Limb (tissue), 2 donors: ENCODE data around the gene ATG101.
"Not testable (repeated sequence)": the region's sequence is repeated elsewhere in the genome, so short reads cannot be mapped to it uniquely, and the experiment has no call there.

Experiments used
- DNase-seq, 2 donors: peaks; one replicate each; pipeline ENCODE4 v3.0.0-alpha.2; 2016; ENCODE audit errors: extremely low spot score in 2 of 2

ATG101 gene

DNA sequence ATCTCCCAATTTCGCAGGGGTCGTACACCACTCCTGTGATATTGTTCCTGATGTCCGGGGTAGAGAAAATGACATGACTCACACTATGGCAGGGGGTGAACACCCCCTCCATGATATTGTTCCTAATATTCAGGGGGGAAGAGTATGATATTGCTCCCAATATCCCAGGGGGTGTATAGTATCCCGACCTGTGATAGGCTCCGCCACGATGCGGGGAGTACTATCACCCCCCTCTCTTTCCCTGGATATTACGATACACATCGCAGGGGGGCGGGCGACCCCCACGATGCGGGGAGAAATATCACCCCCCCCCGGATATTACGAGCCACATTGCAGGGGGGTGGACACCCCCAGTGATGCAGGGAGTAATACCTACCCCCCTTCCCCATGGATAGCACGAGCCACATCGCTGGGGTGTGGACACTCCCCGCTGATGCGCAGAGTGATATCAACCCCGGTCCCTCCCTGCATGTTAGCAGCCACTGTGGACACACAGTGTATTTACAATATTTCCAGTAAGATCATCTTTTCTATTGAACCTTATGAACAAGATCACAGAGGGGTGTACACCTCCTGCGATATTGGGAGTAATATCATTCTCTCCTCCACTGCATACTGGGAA, 27.4 kb downstream of the ATG101 start:
- DNase-seq: no peak

DNA sequence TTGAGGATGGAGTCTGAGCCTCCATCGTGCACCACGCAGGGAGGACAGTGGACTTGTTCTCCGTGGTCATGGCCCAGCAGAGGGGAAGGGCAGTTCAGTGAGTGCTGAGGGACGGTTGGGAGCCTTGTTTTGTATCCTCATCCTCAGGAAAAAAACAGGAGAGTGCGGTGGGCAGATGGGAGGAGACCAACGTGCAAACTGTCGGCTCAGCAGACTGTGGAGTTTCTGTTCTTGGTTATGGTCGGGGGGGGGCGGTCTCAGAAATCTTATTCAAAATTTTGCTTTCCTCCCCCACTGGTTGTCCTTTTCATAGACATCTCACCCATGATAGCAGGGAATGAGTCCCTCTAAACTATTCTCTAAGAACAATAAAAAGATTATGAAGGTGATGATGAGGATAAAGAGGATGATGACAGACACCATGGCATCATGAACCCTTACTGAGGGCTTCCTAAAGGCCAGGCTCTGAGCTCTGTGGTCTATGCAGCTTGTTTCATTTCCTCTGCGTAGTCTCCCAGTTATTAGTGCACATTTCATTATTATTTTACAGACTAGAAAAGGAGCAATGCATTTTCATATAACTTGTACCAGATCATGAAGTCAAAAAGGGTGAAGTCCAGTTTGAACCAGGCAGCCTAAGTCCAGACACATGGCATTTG, 34.8 kb downstream of the ATG101 start:
- DNase-seq: not testable (repeated sequence)

DNA sequence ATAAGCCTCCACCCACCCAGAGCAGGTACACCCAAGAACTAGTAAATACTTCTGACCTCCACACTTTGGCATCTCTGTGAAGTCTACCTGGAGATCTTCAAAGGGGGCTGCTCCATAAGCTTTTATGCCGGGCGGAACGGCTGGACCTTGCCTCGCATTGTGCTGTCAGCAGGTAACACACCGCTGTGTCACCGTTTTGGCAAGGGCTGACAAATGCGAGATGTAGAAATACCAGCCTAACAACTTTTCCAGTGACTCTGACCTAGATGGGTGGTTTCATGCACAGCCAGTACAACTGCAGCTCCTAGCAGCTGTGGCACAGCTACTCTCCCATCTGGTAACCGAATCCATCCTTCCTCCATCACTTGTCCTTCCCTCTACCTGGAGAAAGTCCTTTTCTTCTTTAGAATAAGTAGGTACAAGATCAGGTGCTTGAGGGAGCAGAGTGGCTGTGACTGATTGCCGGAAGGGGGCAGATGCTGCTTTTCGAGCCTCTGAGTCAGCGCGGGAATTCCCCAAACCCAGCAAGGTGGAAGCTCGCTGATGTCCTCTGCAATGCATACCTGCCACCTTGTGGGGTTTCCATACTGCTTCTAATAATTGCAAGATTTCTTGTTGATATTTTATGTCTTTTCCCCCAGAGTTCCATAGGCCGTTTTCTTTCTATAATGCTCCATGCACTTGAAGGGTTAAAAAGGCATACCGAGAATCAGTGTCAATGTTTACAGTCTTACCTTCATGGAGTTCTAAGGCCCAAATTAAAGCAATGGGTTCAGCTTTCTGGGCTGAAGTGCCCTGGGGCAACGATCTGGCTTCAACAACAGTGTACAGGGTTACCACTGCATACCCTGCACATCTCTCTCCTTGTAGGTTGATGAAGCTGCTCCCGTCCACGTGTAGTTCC, 46.7 kb downstream of the ATG101 start:
- not testable (repeated sequence) for DNase-seq

DNA sequence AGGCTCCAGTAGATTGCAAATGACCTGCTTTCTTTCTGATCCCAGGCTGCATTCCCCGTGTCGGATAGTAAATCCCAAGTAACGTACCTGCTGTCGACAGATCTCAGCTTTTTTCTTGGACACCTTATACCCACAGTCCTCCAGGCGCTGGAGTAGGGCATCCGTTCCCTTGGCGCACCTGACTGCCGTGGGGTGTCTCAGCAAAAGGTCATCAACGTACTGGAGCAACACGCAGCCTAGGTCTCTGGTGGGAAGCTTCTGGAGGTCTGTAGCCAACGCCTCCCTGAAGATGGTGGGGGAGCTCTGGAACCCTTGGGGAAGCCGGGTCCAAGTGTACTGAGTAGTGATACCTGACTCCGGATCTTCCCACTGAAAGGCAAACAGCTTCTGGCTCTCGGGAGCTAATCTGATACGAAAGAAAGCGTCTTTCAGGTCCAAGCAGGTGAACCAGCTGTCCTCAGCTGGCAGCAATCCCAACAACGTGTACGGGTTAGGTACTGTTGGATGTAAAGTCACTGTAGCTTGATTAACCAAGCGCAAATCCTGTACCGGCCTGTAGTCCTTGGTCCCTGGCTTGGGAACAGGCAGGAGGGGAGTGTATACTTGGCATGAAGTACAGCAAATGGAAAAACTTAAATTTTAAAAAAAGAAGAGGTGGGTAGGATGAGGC, 48.2 kb downstream of the ATG101 start:
- DNase-seq: not testable (repeated sequence)

DNA sequence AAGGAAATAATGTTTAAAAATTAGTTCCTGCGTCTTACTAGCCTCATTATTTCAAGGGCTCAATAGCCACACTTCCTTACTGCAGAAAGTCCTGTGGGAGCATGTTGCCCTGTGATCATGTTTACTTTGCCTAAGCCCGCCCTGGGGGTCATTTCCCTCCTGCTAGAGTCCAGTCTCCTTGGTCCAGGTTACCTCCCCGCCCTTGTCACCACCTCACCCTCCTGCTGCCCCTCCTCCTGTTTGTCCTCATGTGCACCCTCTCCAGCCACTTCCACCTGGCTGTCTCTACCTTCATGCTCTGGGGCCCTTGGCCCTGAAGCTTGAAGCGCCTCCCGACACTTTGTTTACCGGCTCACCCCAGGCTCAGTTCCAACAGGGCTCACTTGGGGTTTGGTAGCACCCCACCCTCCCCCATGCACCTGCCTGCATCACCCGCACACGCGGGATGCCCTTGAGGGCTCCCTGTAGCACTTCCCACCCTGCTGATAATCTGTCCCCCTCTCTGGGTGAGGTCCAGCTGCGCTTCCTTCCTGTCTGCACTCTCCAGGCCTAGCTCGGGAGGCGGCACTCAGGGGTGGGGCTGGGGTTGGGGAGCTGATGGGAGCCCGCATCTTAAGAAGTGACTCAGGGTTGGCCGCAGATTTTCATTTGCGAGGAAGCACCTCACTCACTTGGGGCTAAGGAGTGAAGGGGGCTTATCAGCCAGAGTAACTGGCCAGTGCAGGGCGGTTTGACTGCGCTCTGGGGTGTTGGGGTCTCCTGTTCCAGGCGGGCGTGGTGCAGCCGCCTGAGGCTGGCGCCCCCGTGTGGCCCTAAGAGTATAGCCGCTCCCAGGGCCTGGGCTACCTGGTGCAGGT, 49.8 kb downstream of the ATG101 start:
- no peak for DNase-seq

DNA sequence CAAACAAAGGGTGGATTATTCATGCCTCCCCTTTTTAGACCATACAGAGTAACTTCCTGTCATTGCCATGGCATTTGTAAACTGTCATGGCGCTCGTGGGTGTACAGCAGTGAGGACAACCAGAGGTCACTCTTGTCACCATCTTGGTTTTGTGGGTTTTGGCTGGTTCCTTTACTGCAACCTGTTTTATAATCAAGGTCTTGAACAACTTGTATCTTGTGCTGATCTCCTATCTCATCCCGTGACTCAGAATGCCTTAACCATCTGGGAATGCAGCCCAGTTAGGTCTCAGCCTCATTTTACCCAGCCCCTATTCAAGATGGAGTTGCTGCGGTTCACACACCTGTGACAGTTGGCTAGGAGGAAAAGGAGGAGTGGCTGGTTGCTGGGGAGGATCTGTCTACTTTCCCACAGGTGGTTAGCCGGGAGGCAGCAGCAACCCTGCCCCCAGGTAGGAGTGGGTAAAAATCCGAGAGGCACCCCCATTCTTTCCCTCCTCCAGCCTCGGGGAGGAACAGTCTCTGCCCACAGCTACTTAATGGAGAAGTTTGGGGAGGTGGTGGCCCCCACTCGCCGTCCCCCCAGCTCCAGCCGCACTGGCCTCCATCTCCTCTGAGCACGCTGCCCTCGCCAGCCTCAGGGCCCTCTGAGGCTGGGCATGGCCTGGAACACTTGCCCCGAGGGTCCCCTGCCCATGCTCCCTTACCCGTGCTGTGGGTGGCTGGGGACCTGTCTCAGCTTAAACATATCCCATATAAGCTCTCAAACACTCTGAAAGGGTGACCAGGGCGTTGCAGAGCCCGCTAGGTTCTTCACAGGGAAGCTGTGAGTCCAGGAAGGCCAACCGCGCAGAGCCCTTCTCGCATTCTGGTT, 51.4 kb downstream of the ATG101 start:
- DNase-seq: no peak

DNA sequence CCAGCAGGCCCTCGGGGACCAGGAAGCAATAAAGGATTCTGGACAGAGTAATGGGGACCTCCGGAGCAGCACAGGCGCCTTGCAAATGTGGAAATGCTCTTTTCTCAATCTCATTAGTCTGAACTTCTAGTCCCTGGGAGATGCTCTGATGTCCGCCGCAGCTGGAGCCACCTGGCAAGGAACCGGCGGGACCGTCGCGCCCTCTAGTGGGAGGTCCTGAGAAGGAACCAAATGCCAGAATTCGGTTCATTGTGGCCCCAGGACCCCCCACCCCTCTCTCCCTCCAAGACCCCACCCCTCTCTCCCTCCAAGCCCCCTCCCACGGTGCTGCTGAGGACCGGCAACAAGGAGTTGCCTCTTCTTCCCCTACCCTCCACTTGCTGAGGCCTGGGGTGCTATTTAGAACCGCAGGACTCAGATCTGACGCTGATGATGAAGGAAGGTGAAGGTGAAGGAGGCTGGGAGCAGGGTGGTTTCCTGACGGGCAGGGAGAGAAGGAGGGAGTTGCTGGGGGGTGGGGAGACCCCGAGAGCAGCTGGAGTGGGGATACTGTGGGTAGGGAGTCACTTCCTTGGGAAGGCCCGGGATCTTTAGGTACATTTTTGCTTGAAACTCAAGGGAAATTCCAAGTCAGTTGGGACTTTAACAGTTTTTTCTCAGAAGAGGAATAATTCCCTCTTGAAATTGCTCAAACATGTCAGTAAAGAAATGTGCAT, 52.2 kb downstream of the ATG101 start:
- DNase-seq: peak; percentile 66 to 83

DNA sequence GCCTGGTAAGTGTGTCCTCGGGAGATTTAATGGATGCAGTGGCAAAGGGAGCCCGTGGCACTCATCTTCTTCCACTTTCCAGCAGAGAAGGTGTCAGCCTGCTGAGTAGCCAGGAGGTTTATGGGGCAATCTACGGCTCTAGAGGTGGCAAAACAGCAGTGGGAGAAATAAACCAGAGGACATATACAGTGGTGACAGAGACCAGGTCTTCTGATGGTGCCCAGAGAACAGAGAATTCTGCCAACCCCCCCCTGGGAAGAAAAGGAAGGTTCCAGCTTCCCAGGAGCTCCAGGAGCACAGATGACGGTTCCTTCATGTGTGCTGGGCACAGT, 52.7 kb downstream of the ATG101 start:
- DNase-seq: no peak

DNA sequence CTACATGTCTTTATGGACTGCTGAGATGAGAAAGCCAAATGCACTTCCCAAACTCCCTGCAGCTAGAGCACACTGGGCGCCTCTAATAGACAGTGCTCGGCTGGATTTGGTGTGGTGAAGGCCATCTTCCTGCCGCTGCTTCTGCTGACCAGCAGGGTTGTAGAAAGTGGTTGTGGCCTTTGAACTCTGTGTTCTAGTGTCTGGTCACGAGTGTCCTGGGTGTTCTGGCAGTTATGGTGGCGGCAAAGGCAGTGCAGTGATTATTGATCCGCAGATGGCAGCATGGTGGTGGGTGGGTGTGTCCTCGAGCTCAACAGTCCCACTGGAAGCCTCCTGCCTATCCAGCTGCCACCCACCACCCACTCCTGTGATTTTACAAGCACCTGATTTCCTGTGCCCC, 53.1 kb downstream of the ATG101 start:
- DNase-seq: no peak

DNA sequence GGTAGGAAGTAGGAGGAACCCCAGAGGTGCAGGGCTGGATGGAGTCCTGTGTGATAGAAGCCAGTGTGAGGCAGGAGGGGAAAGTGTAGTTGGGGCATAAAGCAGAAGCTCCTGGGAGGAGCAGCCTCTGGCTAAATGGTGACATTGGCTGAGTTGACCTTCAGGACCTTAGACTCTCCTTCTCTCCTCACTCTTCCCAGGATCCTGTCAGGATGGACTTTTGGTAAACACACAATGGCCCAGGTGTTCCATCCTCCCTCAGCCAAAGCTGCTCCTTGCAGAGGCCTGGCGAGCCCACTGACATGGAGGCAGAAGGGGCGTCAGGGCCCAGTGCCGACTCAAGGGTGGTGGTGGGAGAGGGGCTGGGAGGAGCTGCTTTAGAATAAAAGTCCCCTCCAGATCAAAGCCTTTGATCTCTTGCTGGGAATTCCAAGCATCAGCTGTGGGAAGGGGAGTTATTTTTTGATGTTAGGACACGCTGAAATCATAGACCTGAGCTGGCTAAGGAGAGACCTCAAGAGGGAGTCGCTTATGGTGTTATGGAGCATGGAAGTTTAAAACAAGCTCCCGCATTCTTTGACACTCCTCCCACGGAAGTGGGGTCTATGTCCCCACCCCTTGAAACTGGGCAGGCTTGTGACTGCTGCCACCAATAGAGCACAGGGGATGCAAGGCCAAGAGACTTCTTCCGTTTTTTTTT, 53.9 kb downstream of the ATG101 start:
- DNase-seq: no peak

DNA sequence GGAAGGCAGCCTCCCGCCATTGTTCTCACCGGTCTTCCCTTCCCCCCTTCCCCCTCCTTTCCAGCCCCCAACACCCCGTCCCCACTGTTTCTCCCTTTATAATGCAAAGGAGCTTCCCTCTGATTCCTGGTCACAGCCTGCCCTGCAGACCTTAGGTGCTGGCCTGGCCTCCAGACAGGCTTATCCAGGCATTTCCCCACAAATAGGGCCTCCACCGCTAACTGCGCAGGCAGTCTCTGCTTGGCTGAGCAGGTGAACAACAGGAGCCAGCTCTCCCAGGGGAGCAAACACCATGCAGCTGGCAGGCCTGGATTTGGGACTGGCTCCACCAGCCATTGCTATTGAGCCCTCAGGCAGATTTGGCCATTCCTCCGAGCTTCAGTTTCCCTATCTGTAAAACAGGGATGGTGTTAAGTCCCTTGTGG, 55.7 kb downstream of the ATG101 start:
- no peak for DNase-seq

DNA sequence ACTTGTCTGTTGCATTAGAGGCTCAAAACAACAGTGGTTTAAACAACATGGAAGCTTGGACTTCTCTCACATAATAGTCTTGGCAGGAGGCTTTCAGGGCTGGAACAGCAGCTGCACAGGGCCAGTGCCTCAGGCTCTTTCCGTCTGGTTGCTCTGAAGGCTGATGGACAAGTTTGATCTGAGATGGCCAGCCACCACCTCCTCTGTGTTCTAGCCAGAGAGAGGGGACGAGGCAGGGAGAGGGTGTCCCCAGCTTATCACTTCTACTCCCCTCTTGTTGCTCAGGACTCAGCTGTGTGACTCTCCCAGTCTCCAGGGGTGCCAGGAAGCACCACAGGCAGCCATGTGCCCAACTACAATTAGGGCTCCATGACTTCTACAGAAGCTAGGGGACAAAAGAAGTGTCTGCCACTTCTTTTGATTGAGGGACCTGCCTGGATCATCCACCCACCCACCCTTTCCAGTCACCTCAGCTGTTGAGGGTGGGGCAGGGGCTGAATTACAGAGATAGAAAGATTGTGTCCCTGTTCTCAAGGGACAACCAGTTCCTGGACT, 56.3 kb downstream of the ATG101 start:
- DNase-seq: no peak
